Smooth muscle cell (in vitro differentiated cells): ENCODE results near the gene MYH11. TPM values are rescaled to one million over a fixed set of nuclear protein-coding genes. Genes with fewer than 3 reads are reported as not detected.

ENCODE experiments used
- DNase-seq: peaks from one replicate; lab custom pipeline; 2025; ENCODE audit not compliant: unreplicated experiment; lab: John Stamatoyannopoulos, UW
- H2AFZ ChIP-seq: fragments of 200-600 bp; sonication (generic); 2 replicates; pipeline ENCODE4 v1.6.0; 2016; ENCODE audit warnings: antibody characterized with exemption, low read depth, mild to moderate bottlenecking
- H3F3A ChIP-seq: fragments of 200-600 bp; sonication (generic); 2 replicates; pipeline ENCODE4 v1.6.0; 2017; ENCODE audit warnings: antibody characterized with exemption, low read depth
- H3K27ac ChIP-seq: fragments of 200-600 bp; sonication (generic); 2 replicates; pipeline ENCODE4 v1.5.1; 2016; ENCODE audit warnings: low read depth, mild to moderate bottlenecking
- H3K27me3 ChIP-seq: fragments of 200-600 bp; sonication (generic); 2 replicates; pipeline ENCODE4 v1.6.1; 2016; ENCODE audit warnings: low read depth, mild to moderate bottlenecking
- H3K36me3 ChIP-seq: fragments of 200-600 bp; sonication (generic); 2 replicates; pipeline ENCODE4 v1.5.1; 2016; ENCODE audit warnings: low read depth
- H3K4me1 ChIP-seq: fragments of 200-600 bp; sonication (generic); 2 replicates; pipeline ENCODE4 v1.5.1; 2016; ENCODE audit warnings: low read depth
- H3K4me2 ChIP-seq: fragments of 200-600 bp; sonication (generic); 2 replicates; pipeline ENCODE4 v1.6.0; 2016; ENCODE audit warnings: mild to moderate bottlenecking
- H3K4me3 ChIP-seq: fragments of 200-600 bp; sonication (generic); 2 replicates; pipeline ENCODE4 v1.5.1; 2016; ENCODE audit warnings: mild to moderate bottlenecking
- H3K79me2 ChIP-seq: fragments of 200-600 bp; sonication (generic); 2 replicates; pipeline ENCODE4 v1.6.0; 2016; ENCODE audit warnings: low read depth, mild to moderate bottlenecking
- H3K9ac ChIP-seq: fragments of 200-600 bp; sonication (generic); 2 replicates; pipeline ENCODE4 v1.6.0; 2016; ENCODE audit warnings: low read depth
- H3K9me3 ChIP-seq: fragments of 200-600 bp; sonication (generic); replicated peaks from 2 replicates; pipeline ENCODE4 v1.5.1; 2016; ENCODE audit warnings: low read depth
- H4K20me1 ChIP-seq: fragments of 200-600 bp; sonication (generic); 2 replicates; pipeline ENCODE4 v1.6.0; 2016; ENCODE audit warnings: low read depth
- WGBS: methylation state at CpG from one replicate; pipeline ENCODE4 v1.1.7; 2016; ENCODE audit warnings: low lambda C conversion rate; 5-methylcytosine and 5-hydroxymethylcytosine counted together
- polyA plus RNA-seq: library from polyadenylated mRNA; unstranded; fragments of >200 nt; fragmentation: Nextera tagmentation; extraction: Ambion mirVana; gene quantifications from 2 replicates; pipeline ENCODE4 v1.2.1, GENCODE V29; 2016
- total RNA-seq: library from RNA; depleted of rRNA; stranded (reverse); fragments of >200 nt; gene quantifications from 2 replicates; pipeline ENCODE4 v1.2.3, GENCODE V29; 2014
- TF ChIP-seq, protein P1 (sequence below): fragments of 200-600 bp; sonication (generic); IDR thresholded peaks from 2 replicates; pipeline ENCODE4 v1.5.1; 2017; ENCODE audit warnings: borderline replicate concordance, mild to moderate bottlenecking, antibody characterized with exemption; ENCODE audit not compliant: insufficient read depth, poor library complexity, severe bottlenecking

Gene MYH11
- total and polyA plus RNA-seq, 2 experiments from 2014 or later = 0.58 TPM; not detected in 1

DNA sequence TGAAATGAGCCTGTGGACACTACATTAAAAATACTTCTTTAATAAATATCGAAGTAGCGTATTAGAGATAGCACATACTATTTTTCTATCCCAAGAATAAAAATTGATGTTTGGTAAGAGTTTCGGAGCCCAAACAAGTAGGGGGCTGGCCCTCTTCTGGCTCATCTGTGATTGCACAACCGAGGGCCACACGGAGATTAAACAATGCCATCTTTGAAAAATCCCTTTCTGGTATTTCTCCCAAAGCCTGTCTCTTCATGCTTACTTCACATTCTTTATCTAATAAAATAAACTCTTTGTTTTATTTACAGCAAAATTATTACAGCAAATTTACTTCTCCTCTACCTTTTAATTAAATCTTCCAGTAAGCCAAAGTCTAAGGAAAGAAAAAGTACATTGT, 9.6 kb upstream of the MYH11 start:
- H3K9me3 ChIP-seq = no peaks in the 10 kb centered on the region
- H3K9ac ChIP-seq = no peak overlapping the region
- WGBS = 94% methylated on average over 5 of the region's 5 CpGs
- H3K27ac ChIP-seq = no peak overlapping the region
- H3K4me1 ChIP-seq = no peaks in the 10 kb centered on the region
- H3K4me3 ChIP-seq = no peak overlapping the region
- no peaks in the 10 kb centered on the region for H3K79me2 ChIP-seq
- H3K4me2 ChIP-seq = no peak overlapping the region
- no peak for DNase-seq
- H4K20me1 ChIP-seq = peaks cover 17% of the 10 kb centered on the region
- TF ChIP-seq, protein P1, sequence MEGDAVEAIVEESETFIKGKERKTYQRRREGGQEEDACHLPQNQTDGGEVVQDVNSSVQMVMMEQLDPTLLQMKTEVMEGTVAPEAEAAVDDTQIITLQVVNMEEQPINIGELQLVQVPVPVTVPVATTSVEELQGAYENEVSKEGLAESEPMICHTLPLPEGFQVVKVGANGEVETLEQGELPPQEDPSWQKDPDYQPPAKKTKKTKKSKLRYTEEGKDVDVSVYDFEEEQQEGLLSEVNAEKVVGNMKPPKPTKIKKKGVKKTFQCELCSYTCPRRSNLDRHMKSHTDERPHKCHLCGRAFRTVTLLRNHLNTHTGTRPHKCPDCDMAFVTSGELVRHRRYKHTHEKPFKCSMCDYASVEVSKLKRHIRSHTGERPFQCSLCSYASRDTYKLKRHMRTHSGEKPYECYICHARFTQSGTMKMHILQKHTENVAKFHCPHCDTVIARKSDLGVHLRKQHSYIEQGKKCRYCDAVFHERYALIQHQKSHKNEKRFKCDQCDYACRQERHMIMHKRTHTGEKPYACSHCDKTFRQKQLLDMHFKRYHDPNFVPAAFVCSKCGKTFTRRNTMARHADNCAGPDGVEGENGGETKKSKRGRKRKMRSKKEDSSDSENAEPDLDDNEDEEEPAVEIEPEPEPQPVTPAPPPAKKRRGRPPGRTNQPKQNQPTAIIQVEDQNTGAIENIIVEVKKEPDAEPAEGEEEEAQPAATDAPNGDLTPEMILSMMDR = no peak
- no peaks in the 10 kb centered on the region for H3K36me3 ChIP-seq
- no peak overlapping the region for H2AFZ ChIP-seq
- H3F3A ChIP-seq = no peaks in the 10 kb centered on the region
- no peaks in the 10 kb centered on the region for H3K27me3 ChIP-seq

DNA sequence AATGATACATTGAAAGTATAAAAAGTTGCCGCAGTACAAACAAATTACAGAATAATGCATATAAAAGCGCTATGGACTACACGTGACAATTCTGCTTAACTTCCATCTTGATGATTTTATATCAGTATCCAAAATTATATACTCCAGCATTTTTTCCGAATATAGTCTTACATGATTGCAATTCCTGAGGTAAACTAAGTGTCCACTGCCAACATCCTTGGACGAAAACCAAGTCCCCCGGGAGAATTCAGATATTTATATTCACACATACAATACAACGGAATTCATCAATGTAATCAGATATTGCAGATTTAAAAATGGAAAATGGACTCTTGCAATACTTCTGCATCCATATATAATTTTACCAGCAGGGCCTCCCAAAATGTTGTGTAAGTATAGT, 8.9 kb upstream of the MYH11 start:
- H3F3A ChIP-seq = no peaks in the 10 kb centered on the region
- no peak overlapping the region for H3K27ac ChIP-seq
- no peak overlapping the region for H2AFZ ChIP-seq
- no peak overlapping the region for H3K4me3 ChIP-seq
- 99% methylated on average over 7 of the region's 7 CpGs for WGBS
- DNase-seq = no peak
- H4K20me1 ChIP-seq = peaks cover 12% of the 10 kb centered on the region
- H3K79me2 ChIP-seq = no peaks in the 10 kb centered on the region
- H3K9ac ChIP-seq = no peak overlapping the region
- no peaks in the 10 kb centered on the region for H3K27me3 ChIP-seq
- H3K4me1 ChIP-seq = no peaks in the 10 kb centered on the region
- no peaks in the 10 kb centered on the region for H3K9me3 ChIP-seq
- TF ChIP-seq, protein P1 = no peak
- H3K36me3 ChIP-seq = no peaks in the 10 kb centered on the region
- H3K4me2 ChIP-seq = no peak overlapping the region

DNA sequence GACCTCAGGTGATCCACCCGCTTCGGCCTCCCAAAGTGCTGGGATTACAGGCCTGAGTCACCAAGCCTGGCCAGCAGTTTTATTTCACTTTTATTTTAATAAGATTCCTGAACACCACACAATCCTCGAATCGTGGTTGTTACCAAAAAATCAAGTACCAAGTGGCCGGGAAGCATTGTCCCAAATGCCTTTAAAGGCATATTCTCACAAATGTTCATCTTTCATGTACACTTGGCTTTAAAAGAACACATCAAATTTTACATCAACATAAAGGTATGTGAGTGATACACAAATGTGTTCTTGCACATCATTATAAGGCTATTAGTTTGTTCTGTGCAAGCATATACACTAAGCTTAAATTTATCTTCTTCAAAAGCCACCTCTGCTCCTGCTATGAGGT, 8.1 kb upstream of the MYH11 start:
- TF ChIP-seq, protein P1 = no peak
- Histone ChIP-seq H3K4me1 (no peaks in the 10 kb centered on the region), H3K27me3 (no peaks in the 10 kb centered on the region), H3K79me2 (no peaks in the 10 kb centered on the region), H2AFZ (no peak overlapping the region), H4K20me1 (peaks cover 5% of the 10 kb centered on the region), H3K9me3 (no peaks in the 10 kb centered on the region), H3K9ac (no peak overlapping the region), H3F3A (no peaks in the 10 kb centered on the region), H3K4me2 (no peak overlapping the region), H3K36me3 (no peaks in the 10 kb centered on the region), H3K4me3 (no peak overlapping the region), H3K27ac (no peak overlapping the region)
- DNase-seq = no peak
- WGBS = 99% methylated on average over 5 of the region's 5 CpGs

DNA sequence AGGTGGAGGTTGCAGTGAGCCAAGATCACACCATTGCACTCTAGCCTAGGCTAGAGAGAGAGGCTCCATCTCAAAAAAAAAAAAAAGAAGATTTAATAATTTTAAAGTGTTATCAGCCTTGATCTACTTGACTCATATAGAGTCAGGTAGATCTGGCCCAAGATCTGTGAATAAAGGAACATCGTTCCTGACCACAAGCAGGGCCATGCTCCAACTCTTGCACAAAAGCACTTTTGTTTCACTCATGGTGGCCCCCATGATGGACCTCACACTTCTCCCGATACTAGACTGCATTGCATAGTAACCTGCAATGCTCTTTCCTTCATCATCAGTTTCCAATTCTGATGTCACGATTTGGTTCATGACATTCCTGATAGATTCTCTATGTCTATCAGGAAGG, 5.2 kb upstream of the MYH11 start:
- peaks cover 6% of the 10 kb centered on the region for H3K4me1 ChIP-seq
- no peak overlapping the region for H3K4me2 ChIP-seq
- 98% methylated on average over 3 of the region's 3 CpGs for WGBS

More for the DNA sequence above, 5.2 kb upstream of the MYH11 start:
- no peak overlapping the region for H3K4me3 ChIP-seq
- no peak overlapping the region for H3K27ac ChIP-seq
- no peak for DNase-seq
- no peak overlapping the region for H2AFZ ChIP-seq
- H3F3A ChIP-seq = no peaks in the 10 kb centered on the region
- no peaks in the 10 kb centered on the region for H3K79me2 ChIP-seq
- TF ChIP-seq, protein P1 = no peak
- peaks cover 10% of the 10 kb centered on the region for H3K27me3 ChIP-seq
- H3K9ac ChIP-seq = no peak overlapping the region
- H3K36me3 ChIP-seq = no peaks in the 10 kb centered on the region
- H3K9me3 ChIP-seq = no peaks in the 10 kb centered on the region
- no peaks in the 10 kb centered on the region for H4K20me1 ChIP-seq
